Measurements from ENCODE around the gene JMJD7. TPM values are rescaled to one million over a fixed set of nuclear protein-coding genes. Genes with fewer than 3 reads are reported as not detected.

JMJD7 gene
- total RNA-seq, 4 donors from 2014 or later: 1.9 to 10.9 (median 7.6) TPM

- TF ChIP-seq CTCF (IDR thresholded peaks at IDR 0.05) (no peak), POLR2A (IDR thresholded peaks at IDR 0.05) (no peak), EP300 (IDR thresholded peaks at IDR 0.05; ENCODE audit: low read depth) (no peak), POLR2AphosphoS5 (IDR thresholded peaks at IDR 0.05) (no peak)
- no peaks in the 10 kb centered on the region for H3K36me3 ChIP-seq
- H3K4me3 ChIP-seq: no peak overlapping the region
- intact Hi-C loops (cut with DNase I; ENCODE audit: low total_unique reads) (no loop called here), in situ Hi-C loops (cut with MboI; ENCODE audit: low pct_ligation_motif_present in 1 of 4, low pct_unique_long_range_greater_than_20kb in 1 of 4, low sequenced_read_pairs in 3 of 4) (no loop called here)
- DNase-seq: no peak
- peaks cover 9 to 45% (median 26%) of the 10 kb centered on the region in 4 donors for H3K4me1 ChIP-seq
- H3K27ac ChIP-seq: no peak overlapping the region
- H3K9me3 ChIP-seq: no peaks in the 10 kb centered on the region
- H3K27me3 ChIP-seq: no peaks in the 10 kb centered on the region
- 92% methylated on average over 4 to 5 of the region's 5 CpGs for WGBS, 2 donors (ENCODE audit: low coverage in 1 of 2)
Observed at GRCh38 chr15:41792000-41792637, 35.8 kb upstream of the JMJD7 start.

GRCh38 chr15:41794081-41794480 is 33.8 kb upstream of the JMJD7 start:
- no peaks in the 10 kb centered on the region for H3K36me3 ChIP-seq
- no peak for TF ChIP-seq EP300 (IDR thresholded peaks at IDR 0.05; ENCODE audit: low read depth)
- no peak for TF ChIP-seq POLR2A (IDR thresholded peaks at IDR 0.05)
- no peak for TF ChIP-seq POLR2AphosphoS5 (IDR thresholded peaks at IDR 0.05)
- no peak for TF ChIP-seq CTCF (IDR thresholded peaks at IDR 0.05)
- no peaks in the 10 kb centered on the region for H3K27me3 ChIP-seq
- intact Hi-C loops (cut with DNase I; ENCODE audit: low total_unique reads): no loop called here
- in situ Hi-C loops (cut with MboI; ENCODE audit: low pct_ligation_motif_present in 1 of 4, low pct_unique_long_range_greater_than_20kb in 1 of 4, low sequenced_read_pairs in 3 of 4): no loop called here
- H3K27ac ChIP-seq: no peak overlapping the region
- H3K4me3 ChIP-seq: no peak overlapping the region
- no peak for DNase-seq
- WGBS, 2 donors (ENCODE audit: low coverage in 1 of 2): 67 to 86% methylated on average over 1 to 4 of the region's 4 CpGs
- H3K4me1 ChIP-seq: peaks cover 9 to 38% (median 21%) of the 10 kb centered on the region in 4 donors
- no peaks in the 10 kb centered on the region for H3K9me3 ChIP-seq

- H3K4me1 ChIP-seq: peaks cover 0 to 17% (median 5%) of the 10 kb centered on the region in 4 donors
- intact Hi-C loops (cut with DNase I; ENCODE audit: low total_unique reads) (no loop called here), in situ Hi-C loops (cut with MboI; ENCODE audit: low pct_ligation_motif_present in 1 of 4, low pct_unique_long_range_greater_than_20kb in 1 of 4, low sequenced_read_pairs in 3 of 4) (no loop called here)
- 54 to 71% methylated on average over 4 to 10 of the region's 10 CpGs for WGBS, 2 donors (ENCODE audit: low coverage in 1 of 2)
- H3K27ac ChIP-seq: peak overlapping the region in 2 of 4 donors; percentile 3 to 31
- no peaks in the 10 kb centered on the region for H3K36me3 ChIP-seq
- TF ChIP-seq CTCF (IDR thresholded peaks at IDR 0.05) (no peak), POLR2AphosphoS5 (IDR thresholded peaks at IDR 0.05) (no peak), EP300 (IDR thresholded peaks at IDR 0.05; ENCODE audit: low read depth) (no peak), POLR2A (IDR thresholded peaks at IDR 0.05) (no peak)
- no peak for DNase-seq
- H3K4me3 ChIP-seq: no peak overlapping the region
- H3K9me3 ChIP-seq: no peaks in the 10 kb centered on the region
- no peaks in the 10 kb centered on the region for H3K27me3 ChIP-seq
Observed at GRCh38 chr15:41795996-41796856, 31.7 kb upstream of the JMJD7 start.

GRCh38 chr15:41797201-41797944 is 30.5 kb upstream of the JMJD7 start:
- no peaks in the 10 kb centered on the region for H3K36me3 ChIP-seq
- intact Hi-C loops (cut with DNase I; ENCODE audit: low total_unique reads) (no loop called here), in situ Hi-C loops (cut with MboI; ENCODE audit: low pct_ligation_motif_present in 1 of 4, low pct_unique_long_range_greater_than_20kb in 1 of 4, low sequenced_read_pairs in 3 of 4) (no loop called here)
- no peak overlapping the region for H3K4me3 ChIP-seq
- H3K27me3 ChIP-seq: no peaks in the 10 kb centered on the region
- H3K27ac ChIP-seq: no peak overlapping the region
- TF ChIP-seq POLR2AphosphoS5 (IDR thresholded peaks at IDR 0.05) (no peak), EP300 (IDR thresholded peaks at IDR 0.05; ENCODE audit: low read depth) (no peak), CTCF (IDR thresholded peaks at IDR 0.05) (no peak), POLR2A (IDR thresholded peaks at IDR 0.05) (no peak)
- WGBS, 2 donors (ENCODE audit: low coverage in 1 of 2): 86% methylated on average over 8 of the region's 8 CpGs; no CpG with 5 or more reads in 1 of the 2 donors
- no peak for DNase-seq
- peaks cover 0 to 12% (median 2%) of the 10 kb centered on the region in 4 donors for H3K4me1 ChIP-seq
- H3K9me3 ChIP-seq: no peaks in the 10 kb centered on the region

Data from transverse colon (tissue), 4 donors.